GM18526 (cell line): ENCODE results near the gene ZCRB1.

ENCODE experiments used
- POLR2A ChIP-seq: IDR thresholded peaks from 3 replicates; pipeline ENCODE4 v1.6.1; 2011; ENCODE audit not compliant: insufficient read length; ENCODE audit errors: extremely low read depth

The ZCRB1 gene

GRCh38 chr12:42288544-42288943 lies 37.4 kb downstream of the ZCRB1 start:
- no peak for TF ChIP-seq POLR2A

DNA sequence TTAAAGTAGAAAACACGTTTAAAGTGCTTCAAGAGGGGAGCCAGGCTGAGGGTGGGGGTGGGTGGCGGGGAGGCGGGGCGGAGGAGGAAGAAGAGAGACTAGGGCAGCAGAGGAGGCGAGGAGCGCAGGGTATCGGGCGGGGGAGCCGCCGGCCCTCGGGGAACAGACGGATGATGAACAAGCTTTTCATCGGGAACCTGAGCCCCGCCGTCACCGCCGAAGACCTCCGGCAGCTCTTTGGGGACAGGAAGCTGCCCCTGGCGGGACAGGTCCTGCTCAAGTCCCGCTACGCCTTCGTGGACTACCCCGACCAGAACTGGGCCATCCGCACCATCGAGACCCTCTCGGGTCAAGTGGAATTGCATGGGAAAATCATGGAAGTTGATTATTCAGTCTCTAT lies 39.2 kb downstream of the ZCRB1 start:
- TF ChIP-seq POLR2A: no peak

DNA sequence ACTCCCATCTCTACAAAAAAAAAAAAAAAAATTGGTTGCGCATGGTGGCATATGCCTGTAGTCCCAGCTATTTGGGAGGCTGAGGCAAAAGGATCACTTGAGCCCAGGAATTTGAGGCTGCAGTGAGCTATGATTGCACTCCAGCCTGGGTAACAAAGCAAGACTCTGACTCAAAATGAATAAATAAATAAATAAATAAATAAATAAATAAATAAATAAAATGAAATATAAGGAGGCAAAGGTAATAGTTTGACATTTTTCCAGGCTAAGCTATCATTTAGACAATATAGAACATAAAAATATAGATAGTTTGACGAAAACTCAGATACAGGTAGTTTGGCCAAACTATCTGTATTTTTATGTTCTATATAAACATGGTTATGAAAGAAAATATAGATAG lies 40.5 kb downstream of the ZCRB1 start:
- TF ChIP-seq POLR2A: no peak

DNA sequence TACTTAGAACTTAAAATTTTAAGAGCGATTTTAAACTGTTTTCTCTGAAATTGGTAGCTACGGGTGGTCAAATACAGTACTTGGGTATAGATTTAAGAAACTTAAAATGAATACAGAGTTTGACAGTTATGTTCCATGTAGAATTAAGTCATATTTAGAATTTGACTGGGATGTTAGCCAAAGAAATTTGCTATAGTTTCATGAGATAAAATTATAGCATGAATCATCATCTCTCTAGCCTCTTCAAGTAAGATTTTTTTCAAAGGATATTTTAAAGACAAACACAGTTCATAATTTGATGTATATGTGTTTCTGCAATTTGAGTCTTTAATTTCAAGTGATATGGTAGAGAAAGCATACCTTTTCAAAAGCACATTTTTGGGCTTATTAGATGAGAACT lies 41.0 kb downstream of the ZCRB1 start:
- TF ChIP-seq POLR2A: no peak

GRCh38 chr12:42284157-42284556 lies 41.7 kb downstream of the ZCRB1 start:
- TF ChIP-seq POLR2A: no peak

DNA sequence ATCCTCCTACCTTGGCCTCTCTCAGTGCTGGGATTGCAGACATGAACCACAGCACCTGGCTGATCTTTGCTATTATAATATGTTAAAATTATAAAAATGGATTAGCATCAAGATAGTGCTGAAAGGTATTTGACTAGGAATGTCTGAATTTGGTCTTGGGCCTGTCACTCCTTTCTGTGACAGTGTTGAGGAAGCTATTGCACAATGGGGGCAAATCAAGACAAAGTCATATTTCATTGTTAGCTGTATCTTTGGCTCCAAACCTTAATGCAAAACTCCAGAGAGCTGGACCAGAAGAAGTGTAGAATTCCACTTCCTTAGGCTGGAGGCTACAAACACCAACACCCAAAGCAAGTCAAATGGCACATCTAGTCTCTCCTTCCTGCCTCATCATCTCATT lies 42.2 kb downstream of the ZCRB1 start:
- TF ChIP-seq POLR2A: no peak

DNA sequence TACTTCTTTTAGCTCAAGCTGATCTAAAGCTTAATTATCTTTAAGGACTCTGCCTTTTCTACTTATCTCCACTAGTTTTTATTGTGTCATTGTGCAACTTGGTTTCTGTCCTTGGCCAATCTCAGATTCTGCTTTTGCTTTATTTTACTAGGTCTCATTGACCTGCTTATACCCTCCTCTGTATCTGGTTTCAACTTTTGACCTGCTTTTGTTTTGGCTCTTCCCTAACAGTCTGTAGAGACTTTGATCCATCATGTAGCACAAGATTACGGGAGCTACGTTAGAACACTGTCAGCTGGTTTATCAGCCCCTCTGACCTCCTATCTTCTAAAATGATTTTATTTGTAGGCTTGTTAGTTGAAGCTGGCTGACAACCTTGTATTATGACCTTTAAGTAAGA lies 43.6 kb downstream of the ZCRB1 start:
- TF ChIP-seq POLR2A: no peak

GRCh38 chr12:42281844-42282243 lies 44.0 kb downstream of the ZCRB1 start:
- TF ChIP-seq POLR2A: no peak

- TF ChIP-seq POLR2A: no peak
Measured at GRCh38 chr12:42281278-42281677, 44.6 kb downstream of the ZCRB1 start.

GRCh38 chr12:42278128-42278510 lies 47.8 kb downstream of the ZCRB1 start:
- TF ChIP-seq POLR2A: no peak

DNA sequence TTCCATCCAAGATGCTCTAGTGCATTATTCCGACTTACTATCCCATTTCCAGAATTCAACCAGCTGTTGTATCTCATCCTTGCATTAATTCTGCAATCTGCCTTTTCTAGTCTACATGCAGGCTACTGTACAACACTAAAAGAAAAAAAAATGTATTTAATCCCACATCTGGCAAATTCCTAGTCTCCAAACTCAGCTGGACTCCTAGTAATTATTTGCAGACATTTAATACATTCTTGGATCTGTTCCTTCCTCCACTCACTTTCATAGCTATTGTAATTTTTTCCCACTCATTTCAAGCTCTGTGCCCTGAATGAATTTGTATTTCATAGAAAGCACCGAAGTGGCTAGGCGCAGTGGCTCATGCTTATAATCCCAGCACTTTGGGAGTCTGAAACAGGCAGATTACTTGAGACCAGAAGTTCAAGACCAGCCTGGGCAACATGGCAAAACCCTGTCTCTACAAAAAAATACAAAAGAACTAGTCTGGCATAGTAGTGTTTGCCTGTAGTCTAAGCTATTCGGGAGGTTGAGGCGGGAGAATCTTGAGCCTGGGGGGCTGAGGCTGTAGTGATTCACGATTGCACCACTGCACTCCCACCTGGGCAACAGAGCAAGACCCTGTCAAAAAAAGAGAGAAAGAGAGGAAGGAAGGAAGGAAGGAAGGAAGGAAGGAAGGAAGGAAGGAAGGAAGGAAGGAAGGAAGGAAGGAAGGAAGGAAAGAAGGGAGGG lies 48.3 kb downstream of the ZCRB1 start:
- TF ChIP-seq POLR2A: no peak

DNA sequence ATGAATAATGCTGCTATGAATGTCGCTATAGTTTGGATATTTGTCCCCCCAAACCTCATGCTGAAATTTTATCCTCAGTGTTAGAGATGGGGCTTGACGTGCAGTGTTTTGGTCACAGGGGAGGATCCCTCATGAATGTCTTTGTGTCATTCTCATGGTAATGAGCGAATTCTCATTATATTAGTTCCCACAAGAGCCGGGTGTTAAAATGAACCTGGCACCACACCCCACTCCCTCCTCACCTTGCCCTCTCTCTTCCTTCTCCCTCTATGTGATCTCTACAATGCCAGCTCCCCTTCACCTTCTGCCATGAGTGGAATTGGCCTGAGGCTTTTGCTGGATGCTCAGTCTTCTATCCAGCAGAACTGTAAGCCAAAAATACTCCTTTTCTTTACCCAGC lies 50.4 kb downstream of the ZCRB1 start:
- no peak for TF ChIP-seq POLR2A

- TF ChIP-seq POLR2A: no peak
Measured at GRCh38 chr12:42273706-42274105, 52.2 kb downstream of the ZCRB1 start.

DNA sequence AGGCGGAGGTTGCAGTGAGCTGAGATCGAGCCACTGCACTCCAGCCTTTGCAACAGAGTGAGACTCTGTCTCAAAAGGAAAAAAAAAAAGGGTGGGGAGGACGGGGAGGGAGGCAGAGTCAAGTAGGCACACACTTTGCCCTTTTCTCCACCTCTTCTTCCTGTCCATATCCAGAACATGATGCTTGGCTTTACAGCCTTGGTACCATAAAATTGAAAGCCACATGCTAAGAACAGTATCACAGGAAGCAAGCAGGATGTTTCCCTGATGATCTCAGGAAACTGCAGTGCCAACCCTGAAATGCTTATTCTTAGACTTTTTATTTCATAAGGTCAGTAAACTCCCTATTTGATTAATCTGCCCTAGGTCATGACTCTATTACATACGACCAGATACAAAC lies 55.3 kb downstream of the ZCRB1 start:
- TF ChIP-seq POLR2A: no peak

DNA sequence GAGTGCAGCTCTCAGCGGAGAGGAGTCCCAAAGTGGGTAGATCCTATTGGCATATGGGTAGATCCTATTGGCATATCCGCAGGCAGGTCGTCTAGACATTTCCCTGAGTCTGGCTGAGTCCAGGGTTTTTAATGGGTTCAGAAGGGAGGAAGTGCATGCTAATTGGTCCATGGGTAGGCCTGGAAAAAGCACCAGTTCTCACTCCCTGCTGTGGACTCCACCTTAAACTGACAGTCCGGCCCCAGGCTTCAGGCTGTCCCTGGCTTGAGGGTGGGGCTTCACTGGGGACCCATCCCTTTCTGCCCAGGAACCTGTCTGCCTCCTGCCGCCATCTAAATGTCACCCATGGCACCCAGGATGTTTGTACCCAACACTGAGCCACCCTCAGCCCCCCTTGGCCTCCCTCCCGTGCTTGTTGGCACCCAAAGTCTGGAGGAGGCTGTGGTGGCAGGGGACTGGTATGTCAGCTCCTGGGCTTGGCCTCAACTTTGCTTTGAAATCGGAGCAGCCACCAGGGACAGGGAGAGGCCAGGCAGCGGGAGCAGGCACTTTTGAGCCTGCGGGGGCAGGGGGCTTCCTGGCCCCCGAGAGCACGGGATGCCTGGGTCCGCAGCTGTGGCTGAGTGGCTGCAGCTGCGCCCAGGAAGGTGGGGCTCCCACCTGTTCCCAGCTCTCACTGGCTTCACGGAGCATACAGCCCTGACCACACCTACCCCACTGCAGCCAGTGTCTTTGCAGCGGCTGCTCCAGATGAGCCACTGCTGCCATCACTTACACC lies 58.3 kb downstream of the ZCRB1 start:
- no peak for TF ChIP-seq POLR2A

DNA sequence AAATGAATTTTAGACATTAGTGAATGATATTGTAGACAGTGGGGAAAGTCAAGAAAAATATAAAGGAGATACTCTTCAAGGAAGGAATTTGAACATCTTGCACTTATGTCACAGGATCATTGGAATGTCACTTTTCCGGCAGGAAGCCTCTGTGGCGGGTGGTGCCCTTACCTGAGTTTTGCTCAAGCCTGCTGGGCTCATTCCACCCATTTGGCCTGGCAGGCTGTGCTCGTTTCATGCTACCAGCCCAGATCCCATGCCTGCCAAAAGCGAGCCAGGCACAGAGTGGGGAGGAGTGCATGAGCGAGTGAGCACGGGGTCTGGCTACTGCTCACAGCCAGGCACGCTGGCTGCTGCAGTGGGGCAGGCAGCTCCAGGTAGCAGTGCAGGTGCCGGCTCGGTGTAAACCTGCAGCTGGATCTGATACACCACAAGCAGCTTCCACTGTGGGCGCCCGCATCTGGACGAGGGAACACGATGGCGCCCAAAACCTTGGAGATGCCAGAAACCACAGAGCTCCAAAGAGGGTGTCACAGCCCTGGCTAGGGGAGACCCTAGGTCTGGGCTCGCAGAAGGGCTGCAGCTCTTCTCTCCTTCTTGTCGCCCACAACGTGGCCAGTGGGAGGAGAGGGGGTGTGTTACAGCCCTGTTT lies 59.2 kb downstream of the ZCRB1 start:
- no peak for TF ChIP-seq POLR2A
